Measurements from ENCODE around the gene CCL7.

- TF ChIP-seq CTCF (IDR thresholded peaks at IDR 0.05; ENCODE audit: low read length) (no peak), EZH2 (IDR thresholded peaks at IDR 0.05; ENCODE audit: borderline replicate concordance, low read length) (no peak)
Observed at GRCh38 chr17:34253139-34253525, 16.9 kb upstream of the CCL7 start.
